Bronchial epithelial cell (primary cell): ENCODE measurements around the gene SRSF2. TPM values are rescaled to one million over a fixed set of nuclear protein-coding genes. Genes with fewer than 3 reads are reported as not detected.

Experiments
- DNase-seq: peaks from one replicate; pipeline ENCODE4 v3.0.0-alpha.2; 2010; ENCODE audit warnings: low read depth
- FAIRE-seq: peaks from 2 replicates; lab custom pipeline; 2011; peaks lifted over from hg19 to GRCh38; lab: Jason Lieb, UNC
- H3K27me3 ChIP-seq: 2 replicates; pipeline ENCODE4 v1.5.1; 2011; ENCODE audit warnings: low read length; ENCODE audit not compliant: control insufficient read depth, insufficient read depth
- H3K36me3 ChIP-seq: 2 replicates; pipeline ENCODE4 v1.5.1; 2011; ENCODE audit warnings: low read length; ENCODE audit not compliant: control insufficient read depth, insufficient read depth
- H3K4me3 ChIP-seq: 2 replicates; pipeline ENCODE4 v1.5.1; 2011; ENCODE audit warnings: mild to moderate bottlenecking, low read depth, low read length, control low read depth
- CTCF ChIP-seq: IDR thresholded peaks from 2 replicates; pipeline ENCODE4 v1.5.1; 2011; ENCODE audit warnings: mild to moderate bottlenecking, moderate library complexity, low read length, control low read depth, inconsistent platforms; ENCODE audit not compliant: insufficient read depth, severe bottlenecking
- total RNA-seq: library from RNA; depleted of rRNA; stranded (reverse); fragments of >200 nt; gene quantifications from 2 replicates; pipeline ENCODE4 v1.2.1, GENCODE V29; 2014

The SRSF2 gene
- total RNA-seq, 1 donor from 2014 or later: 57.9 TPM

- Histone ChIP-seq H3K4me3 (no peak overlapping the region), H3K36me3 (no peaks in the 10 kb centered on the region), H3K27me3 (no peaks in the 10 kb centered on the region)
- no peak for FAIRE-seq
- DNase-seq: no peak
- TF ChIP-seq CTCF: no peak
Measured at GRCh38 chr17:76704805-76705204, 32.3 kb downstream of the SRSF2 start.

- no peaks in the 10 kb centered on the region for H3K36me3 ChIP-seq
- no peak for FAIRE-seq
- H3K27me3 ChIP-seq: no peaks in the 10 kb centered on the region
- TF ChIP-seq CTCF: no peak
- no peak for DNase-seq
- no peak overlapping the region for H3K4me3 ChIP-seq
Measured at GRCh38 chr17:76702941-76703637, 34.0 kb downstream of the SRSF2 start.

GRCh38 chr17:76702076-76702475 lies 35.1 kb downstream of the SRSF2 start:
- FAIRE-seq (no peak), DNase-seq (no peak)
- Histone ChIP-seq H3K4me3 (no peak overlapping the region), H3K36me3 (no peaks in the 10 kb centered on the region), H3K27me3 (no peaks in the 10 kb centered on the region)
- TF ChIP-seq CTCF: no peak

- Histone ChIP-seq H3K27me3 (no peaks in the 10 kb centered on the region), H3K36me3 (no peaks in the 10 kb centered on the region), H3K4me3 (no peak overlapping the region)
- DNase-seq (no peak), FAIRE-seq (no peak)
- TF ChIP-seq CTCF: no peak
Measured at GRCh38 chr17:76701471-76701967, 35.6 kb downstream of the SRSF2 start.

- Histone ChIP-seq H3K36me3 (no peaks in the 10 kb centered on the region), H3K27me3 (no peaks in the 10 kb centered on the region), H3K4me3 (no peak overlapping the region)
- DNase-seq (peak; percentile 82), FAIRE-seq (peak; percentile 52)
- TF ChIP-seq CTCF: no peak
Measured at GRCh38 chr17:76700617-76701470, 36.3 kb downstream of the SRSF2 start.
